K562 (cell line): Measurements from ENCODE around the gene TBC1D7. TPM values are rescaled to one million over a fixed set of nuclear protein-coding genes. Genes with fewer than 3 reads are reported as not detected.

Experiments
- CREBBP ChIP-seq: IDR thresholded peaks from one replicate; pipeline ENCODE4 v1.6.1; 2012; ENCODE audit warnings: low read depth, mild to moderate bottlenecking, control low read depth, inconsistent platforms, low read length
- CXXC5 ChIP-seq: fragments of 250-450 bp; sonication (Bioruptor Pico); IDR thresholded peaks from 2 replicates; pipeline ENCODE4 v1.8.0; 2022; ENCODE audit warnings: inconsistent platforms, mild to moderate bottlenecking, moderate library complexity
- HDAC1 ChIP-seq, 2 experiments: fragments of 450-650 bp; IDR thresholded peaks; 2 replicates each; pipeline ENCODE4 v1.6.1; 2016 to 2017; ENCODE audit warnings: inconsistent platforms in 1 of 2, mild to moderate bottlenecking in 1 of 2, moderate library complexity in 1 of 2
- HNRNPL ChIP-seq: fragments of 200-400 bp; formaldehyde crosslinking; IDR thresholded peaks from 2 replicates; pipeline ENCODE4 v1.6.1; 2017; ENCODE audit warnings: low read depth, mild to moderate bottlenecking, low read length
- KHSRP ChIP-seq: fragments of 450-650 bp; IDR thresholded peaks from 2 replicates; pipeline ENCODE4 v1.6.1; 2017
- LEF1 ChIP-seq: fragments of 450-650 bp; IDR thresholded peaks from 2 replicates; pipeline ENCODE4 v1.6.1; 2016; ENCODE audit warnings: mild to moderate bottlenecking
- POLR2A ChIP-seq: fragments of 450-650 bp; conservative IDR thresholded peaks from 2 replicates; pipeline ENCODE4 v1.6.1; 2016
- RB1 ChIP-seq: fragments of 450-650 bp; IDR thresholded peaks from 2 replicates; pipeline ENCODE4 v1.6.1; 2017; ENCODE audit warnings: low read depth, mild to moderate bottlenecking
- RFX7 ChIP-seq: fragments of 250-450 bp; sonication (Bioruptor Pico); IDR thresholded peaks from 2 replicates; pipeline ENCODE4 v1.5.1; 2021; ENCODE audit warnings: mild to moderate bottlenecking
- TFAP4 ChIP-seq: sonication (generic); formaldehyde crosslinking; IDR thresholded peaks from 2 replicates; pipeline ENCODE4 v1.8.0; 2022; ENCODE audit warnings: missing genetic modification reagents, mild to moderate bottlenecking, moderate library complexity, borderline replicate concordance
- YBX1 ChIP-seq: fragments of 450-650 bp; IDR thresholded peaks from 2 replicates; pipeline ENCODE4 v1.7.1; 2016; ENCODE audit warnings: mild to moderate bottlenecking
- ZNF175 ChIP-seq: fragments of 200-800 bp; sonication (Bioruptor generic); IDR thresholded peaks from 2 replicates; pipeline ENCODE4 v1.6.1; 2016; ENCODE audit warnings: low read depth, mild to moderate bottlenecking, missing genetic modification characterization, missing compliant biosample characterization
- polyA plus RNA-seq, 8 experiments: library from polyadenylated mRNA; depleted of rRNA in 4 of 8; stranded (reverse) in 5 of 8; unstranded in 3 of 8; fragments of >200 nt; fragmentation: Nextera tagmentation in 2 of 8; fragmentation: Illumina TruSeq in 1 of 8; extraction: Ambion mirVana in 2 of 8; extraction: Trizol in 1 of 8; gene quantifications; 2 replicates each; pipeline versions ENCODE4 v1.2.1 to v1.2.3, GENCODE V29; 2011 to 2014; ENCODE audit warnings: inconsistent platforms in 1 of 8, missing spikeins in 1 of 8
- total RNA-seq, 7 experiments: library from RNA; depleted of rRNA in 6 of 7; stranded (reverse); fragments of >200 nt in 6 of 7; fragmentation: Illumina TruSeq in 2 of 7; extraction: Trizol in 2 of 7; gene quantifications; 2 replicates each; pipeline versions ENCODE4 v1.2.1 to v1.2.3, GENCODE V29; 2011 to 2021; ENCODE audit warnings: low replicate concordance in 1 of 7
- TF ChIP-seq, protein P1 (sequence below): sonication (generic); formaldehyde crosslinking; IDR thresholded peaks from 2 replicates; pipeline ENCODE4 v1.8.0; 2022; ENCODE audit warnings: mild to moderate bottlenecking, missing genetic modification reagents
- TF ChIP-seq, protein P2 (sequence below), 3 experiments: fragments of 200-800 bp in 1 of 3; sonication (Bioruptor generic) in 1 of 3; sonication (generic) in 1 of 3; formaldehyde crosslinking in 1 of 3; IDR thresholded peaks; 2 replicates each; pipeline versions ENCODE4 v1.6.1 to v1.8.0; 2016 to 2022; ENCODE audit warnings: mild to moderate bottlenecking in 2 of 3, missing compliant biosample characterization in 2 of 3, missing genetic modification characterization in 2 of 3, missing genetic modification reagents in 1 of 3
- TF ChIP-seq, protein P3 (sequence below): sonication (generic); formaldehyde crosslinking; IDR thresholded peaks from 2 replicates; pipeline ENCODE4 v1.9.0; 2022; ENCODE audit warnings: mild to moderate bottlenecking, missing genetic modification reagents
- TF ChIP-seq, protein P4 (sequence below): sonication (generic); formaldehyde crosslinking; IDR thresholded peaks from 2 replicates; pipeline ENCODE4 v1.8.1; 2023; ENCODE audit warnings: mild to moderate bottlenecking, missing genetic modification reagents

Gene TBC1D7
- total and polyA plus RNA-seq, 9 of the 15 experiments (the other 6 are each of a cell fraction or from before 2014, with no cell fraction given) = 49.4 to 107 (median 61.1) TPM

GRCh38 chr6:13273202-13273930 is 55.0 kb downstream of the TBC1D7 start (continued):
- TF ChIP-seq, protein P1, sequence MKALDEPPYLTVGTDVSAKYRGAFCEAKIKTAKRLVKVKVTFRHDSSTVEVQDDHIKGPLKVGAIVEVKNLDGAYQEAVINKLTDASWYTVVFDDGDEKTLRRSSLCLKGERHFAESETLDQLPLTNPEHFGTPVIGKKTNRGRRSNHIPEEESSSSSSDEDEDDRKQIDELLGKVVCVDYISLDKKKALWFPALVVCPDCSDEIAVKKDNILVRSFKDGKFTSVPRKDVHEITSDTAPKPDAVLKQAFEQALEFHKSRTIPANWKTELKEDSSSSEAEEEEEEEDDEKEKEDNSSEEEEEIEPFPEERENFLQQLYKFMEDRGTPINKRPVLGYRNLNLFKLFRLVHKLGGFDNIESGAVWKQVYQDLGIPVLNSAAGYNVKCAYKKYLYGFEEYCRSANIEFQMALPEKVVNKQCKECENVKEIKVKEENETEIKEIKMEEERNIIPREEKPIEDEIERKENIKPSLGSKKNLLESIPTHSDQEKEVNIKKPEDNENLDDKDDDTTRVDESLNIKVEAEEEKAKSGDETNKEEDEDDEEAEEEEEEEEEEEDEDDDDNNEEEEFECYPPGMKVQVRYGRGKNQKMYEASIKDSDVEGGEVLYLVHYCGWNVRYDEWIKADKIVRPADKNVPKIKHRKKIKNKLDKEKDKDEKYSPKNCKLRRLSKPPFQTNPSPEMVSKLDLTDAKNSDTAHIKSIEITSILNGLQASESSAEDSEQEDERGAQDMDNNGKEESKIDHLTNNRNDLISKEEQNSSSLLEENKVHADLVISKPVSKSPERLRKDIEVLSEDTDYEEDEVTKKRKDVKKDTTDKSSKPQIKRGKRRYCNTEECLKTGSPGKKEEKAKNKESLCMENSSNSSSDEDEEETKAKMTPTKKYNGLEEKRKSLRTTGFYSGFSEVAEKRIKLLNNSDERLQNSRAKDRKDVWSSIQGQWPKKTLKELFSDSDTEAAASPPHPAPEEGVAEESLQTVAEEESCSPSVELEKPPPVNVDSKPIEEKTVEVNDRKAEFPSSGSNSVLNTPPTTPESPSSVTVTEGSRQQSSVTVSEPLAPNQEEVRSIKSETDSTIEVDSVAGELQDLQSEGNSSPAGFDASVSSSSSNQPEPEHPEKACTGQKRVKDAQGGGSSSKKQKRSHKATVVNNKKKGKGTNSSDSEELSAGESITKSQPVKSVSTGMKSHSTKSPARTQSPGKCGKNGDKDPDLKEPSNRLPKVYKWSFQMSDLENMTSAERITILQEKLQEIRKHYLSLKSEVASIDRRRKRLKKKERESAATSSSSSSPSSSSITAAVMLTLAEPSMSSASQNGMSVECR (CRISPR knock-in tag) = no peak
- TF ChIP-seq RFX7 (CRISPR knock-in tag) = no peak
- TF ChIP-seq, protein P2, sequence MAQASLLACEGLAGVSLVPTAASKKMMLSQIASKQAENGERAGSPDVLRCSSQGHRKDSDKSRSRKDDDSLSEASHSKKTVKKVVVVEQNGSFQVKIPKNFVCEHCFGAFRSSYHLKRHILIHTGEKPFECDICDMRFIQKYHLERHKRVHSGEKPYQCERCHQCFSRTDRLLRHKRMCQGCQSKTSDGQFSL (CRISPR knock-in tag; IDR thresholded peaks at IDR 0.05) = no peak
- TF ChIP-seq, protein P2 (tag; IDR thresholded peaks at IDR 0.05) = 0 out of 4 replicates have a peak, but pooled peaks of 1 of the 2 experiments have one; percentile 42
- 0 out of 2 replicates have a peak, but pooled peaks have one; percentile 23 for TF ChIP-seq KHSRP
- TF ChIP-seq, protein P3, sequence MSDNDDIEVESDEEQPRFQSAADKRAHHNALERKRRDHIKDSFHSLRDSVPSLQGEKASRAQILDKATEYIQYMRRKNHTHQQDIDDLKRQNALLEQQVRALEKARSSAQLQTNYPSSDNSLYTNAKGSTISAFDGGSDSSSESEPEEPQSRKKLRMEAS (CRISPR knock-in tag) = no peak
- TF ChIP-seq YBX1 = no peak
- no peak for TF ChIP-seq ZNF175 (CRISPR knock-in tag)
- TF ChIP-seq TFAP4 (CRISPR knock-in tag) = no peak
- TF ChIP-seq LEF1 = peak; percentile 70
- TF ChIP-seq, protein P4, sequence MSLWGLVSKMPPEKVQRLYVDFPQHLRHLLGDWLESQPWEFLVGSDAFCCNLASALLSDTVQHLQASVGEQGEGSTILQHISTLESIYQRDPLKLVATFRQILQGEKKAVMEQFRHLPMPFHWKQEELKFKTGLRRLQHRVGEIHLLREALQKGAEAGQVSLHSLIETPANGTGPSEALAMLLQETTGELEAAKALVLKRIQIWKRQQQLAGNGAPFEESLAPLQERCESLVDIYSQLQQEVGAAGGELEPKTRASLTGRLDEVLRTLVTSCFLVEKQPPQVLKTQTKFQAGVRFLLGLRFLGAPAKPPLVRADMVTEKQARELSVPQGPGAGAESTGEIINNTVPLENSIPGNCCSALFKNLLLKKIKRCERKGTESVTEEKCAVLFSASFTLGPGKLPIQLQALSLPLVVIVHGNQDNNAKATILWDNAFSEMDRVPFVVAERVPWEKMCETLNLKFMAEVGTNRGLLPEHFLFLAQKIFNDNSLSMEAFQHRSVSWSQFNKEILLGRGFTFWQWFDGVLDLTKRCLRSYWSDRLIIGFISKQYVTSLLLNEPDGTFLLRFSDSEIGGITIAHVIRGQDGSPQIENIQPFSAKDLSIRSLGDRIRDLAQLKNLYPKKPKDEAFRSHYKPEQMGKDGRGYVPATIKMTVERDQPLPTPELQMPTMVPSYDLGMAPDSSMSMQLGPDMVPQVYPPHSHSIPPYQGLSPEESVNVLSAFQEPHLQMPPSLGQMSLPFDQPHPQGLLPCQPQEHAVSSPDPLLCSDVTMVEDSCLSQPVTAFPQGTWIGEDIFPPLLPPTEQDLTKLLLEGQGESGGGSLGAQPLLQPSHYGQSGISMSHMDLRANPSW = no peak
- TF ChIP-seq POLR2A = peak; percentile 34; the same call in 1 of the 2 replicates
- TF ChIP-seq HDAC1 (IDR thresholded peaks at IDR 0.05) = 0 out of 4 replicates have a peak, but pooled peaks of 1 of the 2 experiments have one; percentile 21
- TF ChIP-seq CREBBP = no peak
- TF ChIP-seq CXXC5 = no peak
- TF ChIP-seq HNRNPL = no peak
- TF ChIP-seq RB1 = 0 out of 2 replicates have a peak, but pooled peaks have one; percentile 3
